K562 (cell line): ENCODE data around the gene AKAP13. TPM values are rescaled to one million over a fixed set of nuclear protein-coding genes. Genes with fewer than 3 reads are reported as not detected.

Source experiments
- BRD9 ChIP-seq: fragments of 450-650 bp; IDR thresholded peaks from 2 replicates; pipeline ENCODE4 v1.6.1; 2018; ENCODE audit warnings: low read depth; ENCODE audit not compliant: partially characterized antibody
- ELF4 ChIP-seq: fragments of 450-650 bp; formaldehyde crosslinking; IDR thresholded peaks from 2 replicates; pipeline ENCODE4 v1.4.0; 2022; ENCODE audit warnings: missing genetic modification characterization
- NBN ChIP-seq: fragments of 450-650 bp; IDR thresholded peaks from 2 replicates; pipeline ENCODE4 v1.6.1; 2016; ENCODE audit warnings: low read depth, mild to moderate bottlenecking
- NR3C1 ChIP-seq: sonication (generic); formaldehyde crosslinking; IDR thresholded peaks from 2 replicates; pipeline ENCODE4 v1.8.1; 2022; ENCODE audit warnings: missing genetic modification reagents
- RB1 ChIP-seq: fragments of 450-650 bp; IDR thresholded peaks from 2 replicates; pipeline ENCODE4 v1.6.1; 2017; ENCODE audit warnings: low read depth, mild to moderate bottlenecking
- SMARCB1 ChIP-seq: IDR thresholded peaks from 2 replicates; pipeline ENCODE4 v1.6.1; 2011; ENCODE audit warnings: improper control_type of control experiment, low read depth; ENCODE audit not compliant: insufficient read length
- SRSF7 ChIP-seq: fragments of 200-400 bp; formaldehyde crosslinking; optimal IDR thresholded peaks from 2 replicates; pipeline ENCODE3; 2017; ENCODE audit warnings: mild to moderate bottlenecking, low read depth, low read length
- ZNF707 ChIP-seq: fragments of 250-450 bp; sonication (Bioruptor Pico); conservative IDR thresholded peaks from 2 replicates; pipeline ENCODE4 v1.8.0; 2022; ENCODE audit warnings: inconsistent platforms, mild to moderate bottlenecking, moderate library complexity
- polyA plus RNA-seq, 8 experiments: library from polyadenylated mRNA; depleted of rRNA in 4 of 8; stranded (reverse) in 5 of 8; unstranded in 3 of 8; fragments of >200 nt; fragmentation: Nextera tagmentation in 2 of 8; fragmentation: Illumina TruSeq in 1 of 8; extraction: Ambion mirVana in 2 of 8; extraction: Trizol in 1 of 8; gene quantifications; 2 replicates each; pipeline versions ENCODE4 v1.2.1 to v1.2.3, GENCODE V29; 2011 to 2014; ENCODE audit warnings: inconsistent platforms in 1 of 8, missing spikeins in 1 of 8
- total RNA-seq, 7 experiments: library from RNA; depleted of rRNA in 6 of 7; stranded (reverse); fragments of >200 nt in 6 of 7; fragmentation: Illumina TruSeq in 2 of 7; extraction: Trizol in 2 of 7; gene quantifications; 2 replicates each; pipeline versions ENCODE4 v1.2.1 to v1.2.3, GENCODE V29; 2011 to 2021; ENCODE audit warnings: low replicate concordance in 1 of 7
- TF ChIP-seq, protein P1 (sequence below): sonication (generic); IDR thresholded peaks from 2 replicates; pipeline ENCODE4 v1.6.1; 2016
- TF ChIP-seq, protein P2 (sequence below), 2 experiments: IDR thresholded peaks in 1 of 2; conservative IDR thresholded peaks in 1 of 2; 2 replicates each; pipeline ENCODE4 v1.6.1; 2016; ENCODE audit warnings: low read depth in 2 of 2, mild to moderate bottlenecking in 1 of 2, missing compliant biosample characterization in 1 of 2, missing genetic modification characterization in 1 of 2, moderate library complexity in 1 of 2
- TF ChIP-seq, protein P3 (sequence below): sonication (generic); formaldehyde crosslinking; IDR thresholded peaks from 2 replicates; pipeline ENCODE4 v1.8.1; 2023; ENCODE audit warnings: mild to moderate bottlenecking, missing genetic modification reagents
- TF ChIP-seq, protein P4 (sequence below): fragments of 250-450 bp; sonication (Bioruptor Pico); IDR thresholded peaks from 2 replicates; pipeline ENCODE4 v1.4.0; 2020
- TF ChIP-seq, protein P5 (sequence below), 2 experiments: fragments of 450-650 bp in 1 of 2; sonication (generic) in 1 of 2; formaldehyde crosslinking in 1 of 2; IDR thresholded peaks in 1 of 2; conservative IDR thresholded peaks in 1 of 2; 2 replicates each; pipeline versions ENCODE4 v1.6.1 to v1.8.1; 2016 to 2023; ENCODE audit warnings: mild to moderate bottlenecking in 2 of 2, moderate library complexity in 2 of 2, inconsistent platforms in 1 of 2, missing genetic modification reagents in 1 of 2

The AKAP13 gene
- total and polyA plus RNA-seq, 9 of the 15 experiments (the other 6 are each of a cell fraction or from before 2014, with no cell fraction given): 0.03 to 1.7 (median 0.42) TPM

DNA sequence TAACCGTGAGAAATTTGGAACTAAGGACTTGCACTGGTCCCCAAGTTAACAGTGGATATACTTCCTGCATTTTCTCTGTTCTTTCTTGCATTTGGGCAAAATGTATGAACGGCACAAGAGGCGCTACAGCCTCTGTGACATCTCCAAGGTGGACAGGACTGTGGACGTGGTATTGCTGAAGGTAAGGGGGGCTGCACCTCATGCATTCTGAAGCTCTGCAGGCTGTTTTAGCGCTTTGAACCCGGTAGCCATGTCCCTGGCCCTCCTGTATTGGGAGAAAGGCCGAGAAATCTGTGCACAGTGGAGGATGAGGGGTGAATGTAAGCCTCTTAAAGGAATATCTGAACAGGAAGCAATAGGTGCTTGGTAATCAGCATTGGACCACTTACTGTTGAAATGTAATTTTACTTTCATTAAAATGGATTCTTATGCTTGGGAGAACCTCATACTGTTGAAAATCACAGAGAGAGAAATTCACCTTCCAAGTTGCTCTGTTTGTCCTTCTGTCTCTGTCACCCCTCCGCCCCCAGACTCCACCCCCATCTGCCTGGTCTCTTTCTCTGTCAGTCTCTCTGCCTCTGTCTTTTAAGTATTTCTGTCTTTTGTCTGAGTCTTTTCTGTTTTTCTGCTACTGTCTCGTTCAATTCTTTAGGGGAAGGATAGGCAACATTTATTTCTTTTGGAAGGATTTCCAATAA is 239.7 kb downstream of the AKAP13 start (continued):
- TF ChIP-seq, protein P1, sequence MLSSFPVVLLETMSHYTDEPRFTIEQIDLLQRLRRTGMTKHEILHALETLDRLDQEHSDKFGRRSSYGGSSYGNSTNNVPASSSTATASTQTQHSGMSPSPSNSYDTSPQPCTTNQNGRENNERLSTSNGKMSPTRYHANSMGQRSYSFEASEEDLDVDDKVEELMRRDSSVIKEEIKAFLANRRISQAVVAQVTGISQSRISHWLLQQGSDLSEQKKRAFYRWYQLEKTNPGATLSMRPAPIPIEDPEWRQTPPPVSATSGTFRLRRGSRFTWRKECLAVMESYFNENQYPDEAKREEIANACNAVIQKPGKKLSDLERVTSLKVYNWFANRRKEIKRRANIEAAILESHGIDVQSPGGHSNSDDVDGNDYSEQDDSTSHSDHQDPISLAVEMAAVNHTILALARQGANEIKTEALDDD: no peak
- no peak for TF ChIP-seq SMARCB1
- no peak for TF ChIP-seq NR3C1 (CRISPR knock-in tag)
- TF ChIP-seq, protein P2, sequence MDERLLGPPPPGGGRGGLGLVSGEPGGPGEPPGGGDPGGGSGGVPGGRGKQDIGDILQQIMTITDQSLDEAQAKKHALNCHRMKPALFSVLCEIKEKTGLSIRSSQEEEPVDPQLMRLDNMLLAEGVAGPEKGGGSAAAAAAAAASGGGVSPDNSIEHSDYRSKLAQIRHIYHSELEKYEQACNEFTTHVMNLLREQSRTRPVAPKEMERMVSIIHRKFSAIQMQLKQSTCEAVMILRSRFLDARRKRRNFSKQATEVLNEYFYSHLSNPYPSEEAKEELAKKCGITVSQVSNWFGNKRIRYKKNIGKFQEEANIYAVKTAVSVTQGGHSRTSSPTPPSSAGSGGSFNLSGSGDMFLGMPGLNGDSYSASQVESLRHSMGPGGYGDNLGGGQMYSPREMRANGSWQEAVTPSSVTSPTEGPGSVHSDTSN (CRISPR knock-in tag; IDR thresholded peaks at IDR 0.05; ENCODE audit: low read depth): no peak
- TF ChIP-seq, protein P2 (tag; conservative IDR thresholded peaks at IDR 0.05; ENCODE audit: low read depth): no peak
- TF ChIP-seq, protein P3, sequence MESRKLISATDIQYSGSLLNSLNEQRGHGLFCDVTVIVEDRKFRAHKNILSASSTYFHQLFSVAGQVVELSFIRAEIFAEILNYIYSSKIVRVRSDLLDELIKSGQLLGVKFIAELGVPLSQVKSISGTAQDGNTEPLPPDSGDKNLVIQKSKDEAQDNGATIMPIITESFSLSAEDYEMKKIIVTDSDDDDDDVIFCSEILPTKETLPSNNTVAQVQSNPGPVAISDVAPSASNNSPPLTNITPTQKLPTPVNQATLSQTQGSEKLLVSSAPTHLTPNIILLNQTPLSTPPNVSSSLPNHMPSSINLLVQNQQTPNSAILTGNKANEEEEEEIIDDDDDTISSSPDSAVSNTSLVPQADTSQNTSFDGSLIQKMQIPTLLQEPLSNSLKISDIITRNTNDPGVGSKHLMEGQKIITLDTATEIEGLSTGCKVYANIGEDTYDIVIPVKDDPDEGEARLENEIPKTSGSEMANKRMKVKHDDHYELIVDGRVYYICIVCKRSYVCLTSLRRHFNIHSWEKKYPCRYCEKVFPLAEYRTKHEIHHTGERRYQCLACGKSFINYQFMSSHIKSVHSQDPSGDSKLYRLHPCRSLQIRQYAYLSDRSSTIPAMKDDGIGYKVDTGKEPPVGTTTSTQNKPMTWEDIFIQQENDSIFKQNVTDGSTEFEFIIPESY (CRISPR knock-in tag): no peak
- TF ChIP-seq, protein P4, sequence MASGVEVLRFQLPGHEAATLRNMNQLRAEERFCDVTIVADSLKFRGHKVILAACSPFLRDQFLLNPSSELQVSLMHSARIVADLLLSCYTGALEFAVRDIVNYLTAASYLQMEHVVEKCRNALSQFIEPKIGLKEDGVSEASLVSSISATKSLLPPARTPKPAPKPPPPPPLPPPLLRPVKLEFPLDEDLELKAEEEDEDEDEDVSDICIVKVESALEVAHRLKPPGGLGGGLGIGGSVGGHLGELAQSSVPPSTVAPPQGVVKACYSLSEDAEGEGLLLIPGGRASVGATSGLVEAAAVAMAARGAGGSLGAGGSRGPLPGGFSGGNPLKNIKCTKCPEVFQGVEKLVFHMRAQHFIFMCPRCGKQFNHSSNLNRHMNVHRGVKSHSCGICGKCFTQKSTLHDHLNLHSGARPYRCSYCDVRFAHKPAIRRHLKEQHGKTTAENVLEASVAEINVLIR (CRISPR knock-in tag): no peak
- TF ChIP-seq SRSF7: no peak
- TF ChIP-seq, protein P5, sequence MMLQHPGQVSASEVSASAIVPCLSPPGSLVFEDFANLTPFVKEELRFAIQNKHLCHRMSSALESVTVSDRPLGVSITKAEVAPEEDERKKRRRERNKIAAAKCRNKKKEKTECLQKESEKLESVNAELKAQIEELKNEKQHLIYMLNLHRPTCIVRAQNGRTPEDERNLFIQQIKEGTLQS (IDR thresholded peaks at IDR 0.05): no peak
- TF ChIP-seq, protein P5 (CRISPR knock-in tag; conservative IDR thresholded peaks at IDR 0.05): no peak
- no peak for TF ChIP-seq ZNF707 (CRISPR knock-in tag)
- no peak for TF ChIP-seq NBN
- no peak for TF ChIP-seq BRD9
- TF ChIP-seq RB1: no peak
- no peak for TF ChIP-seq ELF4
